Right lobe of liver (tissue), 4 donors: ENCODE data around the gene SRMS.

Source experiments
- CTCF ChIP-seq, 4 donors: fragments of 200-600 bp in 3 of 4; fragments of 450-650 bp in 1 of 4; IDR thresholded peaks; one replicate each; pipeline versions ENCODE4 v1.5.1 to v1.8.0; 2016 to 2022; ENCODE audit warnings: antibody characterized with exemption in 4 of 4, mild to moderate bottlenecking in 2 of 4
- POLR2A ChIP-seq: fragments of 450-650 bp; IDR thresholded peaks from one replicate; pipeline ENCODE4 v1.6.1; 2017; ENCODE audit warnings: antibody characterized with exemption, mild to moderate bottlenecking
- donor health status: DM: no; HTN: no; CAD: no.
- donor health status: DM: no; HTN: no; CAD: no.
- donor health status: DM: no; HTN: yes; CAD: no.

- no peak for TF ChIP-seq CTCF (IDR thresholded peaks at IDR 0.05)
- TF ChIP-seq POLR2A: no peak
These were observed 26.1 kb upstream of the SRMS start for GRCh38 chr20:63573647-63574131.
